ENCODE results near the gene LAMTOR1. TPM values are rescaled to one million over a fixed set of nuclear protein-coding genes. Genes with fewer than 3 reads are reported as not detected.

Gene LAMTOR1
- total and polyA plus RNA-seq, 5 donors from 2014 or later: 48.5 to 116 (median 101) TPM

- Mint-ChIP-seq H3K27ac (peak overlapping the region; percentile 8 to 83 (median 61)), H3K4me1 (peaks cover 18 to 51% (median 40%) of the 10 kb centered on the region in 4 donors), H3K27me3 (peaks cover 4% of the 10 kb centered on the region), H3K4me3 (peak overlapping the region in 1 of 4 donors; percentile 10), H3K36me3 (peaks cover 32% of the 10 kb centered on the region), H3K9me3 (no peaks in the 10 kb centered on the region)
- Histone ChIP-seq H3K36me3 (ENCODE audit: control insufficient read depth, insufficient read depth, low read length) (peaks cover 2% of the 10 kb centered on the region), H3K27ac (ENCODE audit: insufficient read depth, low read length, poor library complexity, severe bottlenecking) (no peak overlapping the region), H3K9me3 (ENCODE audit: control insufficient read depth in 2 of 2, low read length in 2 of 2) (no peaks in the 10 kb centered on the region), H3K4me3 (ENCODE audit: low read depth, low read length) (no peak overlapping the region), H3K27me3 (ENCODE audit: control insufficient read depth, insufficient read depth, low read length) (no peaks in the 10 kb centered on the region), H3K4me1 (ENCODE audit: control insufficient read depth, insufficient read depth, low read length, poor library complexity, severe bottlenecking) (peaks cover 9% of the 10 kb centered on the region)
- ATAC-seq (ENCODE audit: low read depth in 2 of 2) (peak; percentile 41 to 42), DNase-seq (no peak)
These were observed 33.3 kb downstream of the LAMTOR1 start for GRCh38 chr11:72069787-72070251.

- Mint-ChIP-seq H3K4me3 (peak overlapping the region in 1 of 4 donors; percentile 10), H3K27ac (peak overlapping the region in 2 of 3 donors; percentile 8 to 47), H3K27me3 (no peaks in the 10 kb centered on the region), H3K36me3 (peaks cover 32% of the 10 kb centered on the region), H3K4me1 (peaks cover 18 to 50% (median 40%) of the 10 kb centered on the region in 4 donors), H3K9me3 (no peaks in the 10 kb centered on the region)
- DNase-seq: no peak
- H3K27me3 ChIP-seq (ENCODE audit: control insufficient read depth, insufficient read depth, low read length): no peaks in the 10 kb centered on the region
- H3K27ac ChIP-seq (ENCODE audit: insufficient read depth, low read length, poor library complexity, severe bottlenecking): no peak overlapping the region
- H3K4me1 ChIP-seq (ENCODE audit: control insufficient read depth, insufficient read depth, low read length, poor library complexity, severe bottlenecking): peaks cover 9% of the 10 kb centered on the region
- H3K9me3 ChIP-seq (ENCODE audit: control insufficient read depth in 2 of 2, low read length in 2 of 2): no peaks in the 10 kb centered on the region
- ATAC-seq (ENCODE audit: low read depth in 2 of 2): no peak
- H3K4me3 ChIP-seq (ENCODE audit: low read depth, low read length): no peak overlapping the region
- peaks cover 2% of the 10 kb centered on the region for H3K36me3 ChIP-seq (ENCODE audit: control insufficient read depth, insufficient read depth, low read length)
These were observed 33.9 kb downstream of the LAMTOR1 start for GRCh38 chr11:72069200-72069599.

- peak overlapping the region in 1 of 3 donors; percentile 59 for H3K27ac Mint-ChIP-seq
- DNase-seq: no peak
- no peak overlapping the region for H3K27ac ChIP-seq (ENCODE audit: insufficient read depth, low read length, poor library complexity, severe bottlenecking)
These were observed 35.4 kb downstream of the LAMTOR1 start for GRCh38 chr11:72067676-72068075.

GRCh38 chr11:72067266-72067665 lies 35.8 kb downstream of the LAMTOR1 start:
- Histone ChIP-seq H3K4me3 (ENCODE audit: low read depth, low read length) (no peak overlapping the region), H3K36me3 (ENCODE audit: control insufficient read depth, insufficient read depth, low read length) (peaks cover 2% of the 10 kb centered on the region), H3K27ac (ENCODE audit: insufficient read depth, low read length, poor library complexity, severe bottlenecking) (no peak overlapping the region), H3K27me3 (ENCODE audit: control insufficient read depth, insufficient read depth, low read length) (no peaks in the 10 kb centered on the region), H3K4me1 (ENCODE audit: control insufficient read depth, insufficient read depth, low read length, poor library complexity, severe bottlenecking) (peaks cover 7% of the 10 kb centered on the region), H3K9me3 (ENCODE audit: control insufficient read depth in 2 of 2, low read length in 2 of 2) (no peaks in the 10 kb centered on the region)
- no peak for ATAC-seq (ENCODE audit: low read depth in 2 of 2)
- Mint-ChIP-seq H3K27ac (peak overlapping the region in 1 of 3 donors; percentile 59), H3K27me3 (no peaks in the 10 kb centered on the region), H3K9me3 (no peaks in the 10 kb centered on the region), H3K4me3 (no peak overlapping the region), H3K4me1 (peaks cover 18 to 35% (median 32%) of the 10 kb centered on the region in 4 donors), H3K36me3 (peaks cover 27% of the 10 kb centered on the region)
- DNase-seq: no peak

More at GRCh38 chr11:72067676-72068075, 35.4 kb downstream of the LAMTOR1 start:
- Mint-ChIP-seq H3K9me3 (no peaks in the 10 kb centered on the region), H3K36me3 (peaks cover 27% of the 10 kb centered on the region), H3K4me1 (peaks cover 18 to 39% (median 35%) of the 10 kb centered on the region in 4 donors), H3K4me3 (no peak overlapping the region), H3K27me3 (no peaks in the 10 kb centered on the region)
- Histone ChIP-seq H3K36me3 (ENCODE audit: control insufficient read depth, insufficient read depth, low read length) (peaks cover 2% of the 10 kb centered on the region), H3K27me3 (ENCODE audit: control insufficient read depth, insufficient read depth, low read length) (no peaks in the 10 kb centered on the region), H3K9me3 (ENCODE audit: control insufficient read depth in 2 of 2, low read length in 2 of 2) (no peaks in the 10 kb centered on the region), H3K4me1 (ENCODE audit: control insufficient read depth, insufficient read depth, low read length, poor library complexity, severe bottlenecking) (peaks cover 9% of the 10 kb centered on the region), H3K4me3 (ENCODE audit: low read depth, low read length) (no peak overlapping the region)
- no peak for ATAC-seq (ENCODE audit: low read depth in 2 of 2)

GRCh38 chr11:72066855-72067254 lies 36.2 kb downstream of the LAMTOR1 start:
- H3K27ac ChIP-seq (ENCODE audit: insufficient read depth, low read length, poor library complexity, severe bottlenecking): no peak overlapping the region
- H3K36me3 Mint-ChIP-seq: peaks cover 30% of the 10 kb centered on the region
- H3K4me3 Mint-ChIP-seq: no peak overlapping the region
- H3K27me3 ChIP-seq (ENCODE audit: control insufficient read depth, insufficient read depth, low read length): no peaks in the 10 kb centered on the region
- H3K27ac Mint-ChIP-seq: peak overlapping the region in 1 of 3 donors; percentile 59
- H3K9me3 Mint-ChIP-seq: no peaks in the 10 kb centered on the region
- H3K4me1 Mint-ChIP-seq: peaks cover 18 to 31% (median 29%) of the 10 kb centered on the region in 4 donors
- H3K36me3 ChIP-seq (ENCODE audit: control insufficient read depth, insufficient read depth, low read length): peaks cover 2% of the 10 kb centered on the region
- DNase-seq: no peak
- no peaks in the 10 kb centered on the region for H3K9me3 ChIP-seq (ENCODE audit: control insufficient read depth in 2 of 2, low read length in 2 of 2)
- no peaks in the 10 kb centered on the region for H3K27me3 Mint-ChIP-seq
- no peak overlapping the region for H3K4me3 ChIP-seq (ENCODE audit: low read depth, low read length)
- peaks cover 3% of the 10 kb centered on the region for H3K4me1 ChIP-seq (ENCODE audit: control insufficient read depth, insufficient read depth, low read length, poor library complexity, severe bottlenecking)
- ATAC-seq (ENCODE audit: low read depth in 2 of 2): no peak

GRCh38 chr11:72061739-72062396 lies 41.2 kb downstream of the LAMTOR1 start:
- H3K4me3 ChIP-seq (ENCODE audit: low read depth, low read length): no peak overlapping the region
- ATAC-seq (ENCODE audit: low read depth in 2 of 2) (no peak), DNase-seq (no peak)
- no peaks in the 10 kb centered on the region for H3K4me1 ChIP-seq (ENCODE audit: control insufficient read depth, insufficient read depth, low read length, poor library complexity, severe bottlenecking)
- H3K27me3 Mint-ChIP-seq: no peaks in the 10 kb centered on the region
- no peaks in the 10 kb centered on the region for H3K9me3 ChIP-seq (ENCODE audit: control insufficient read depth in 2 of 2, low read length in 2 of 2)
- H3K36me3 ChIP-seq (ENCODE audit: control insufficient read depth, insufficient read depth, low read length): no peaks in the 10 kb centered on the region
- no peaks in the 10 kb centered on the region for H3K9me3 Mint-ChIP-seq
- H3K27me3 ChIP-seq (ENCODE audit: control insufficient read depth, insufficient read depth, low read length): no peaks in the 10 kb centered on the region
- H3K36me3 Mint-ChIP-seq: peaks cover 14% of the 10 kb centered on the region
- peaks cover 0 to 9% (median 3%) of the 10 kb centered on the region in 4 donors for H3K4me1 Mint-ChIP-seq
- H3K4me3 Mint-ChIP-seq: no peak overlapping the region
- H3K27ac Mint-ChIP-seq: no peak overlapping the region
- no peak overlapping the region for H3K27ac ChIP-seq (ENCODE audit: insufficient read depth, low read length, poor library complexity, severe bottlenecking)

GRCh38 chr11:72058416-72059034 lies 44.6 kb downstream of the LAMTOR1 start:
- no peaks in the 10 kb centered on the region for H3K27me3 Mint-ChIP-seq
- H3K36me3 ChIP-seq (ENCODE audit: control insufficient read depth, insufficient read depth, low read length): no peaks in the 10 kb centered on the region
- no peaks in the 10 kb centered on the region for H3K9me3 ChIP-seq (ENCODE audit: control insufficient read depth in 2 of 2, low read length in 2 of 2)

More at GRCh38 chr11:72058416-72059034, 44.6 kb downstream of the LAMTOR1 start:
- H3K4me1 ChIP-seq (ENCODE audit: control insufficient read depth, insufficient read depth, low read length, poor library complexity, severe bottlenecking): peaks cover 7% of the 10 kb centered on the region
- no peak for DNase-seq
- no peaks in the 10 kb centered on the region for H3K27me3 ChIP-seq (ENCODE audit: control insufficient read depth, insufficient read depth, low read length)
- H3K4me3 Mint-ChIP-seq: no peak overlapping the region
- H3K27ac Mint-ChIP-seq: peak overlapping the region in 1 of 3 donors; percentile 1
- H3K9me3 Mint-ChIP-seq: no peaks in the 10 kb centered on the region
- no peak overlapping the region for H3K4me3 ChIP-seq (ENCODE audit: low read depth, low read length)
- H3K27ac ChIP-seq (ENCODE audit: insufficient read depth, low read length, poor library complexity, severe bottlenecking): no peak overlapping the region
- H3K4me1 Mint-ChIP-seq: peaks cover 7 to 22% (median 15%) of the 10 kb centered on the region in 4 donors
- H3K36me3 Mint-ChIP-seq: peaks cover 6% of the 10 kb centered on the region
- no peak for ATAC-seq (ENCODE audit: low read depth in 2 of 2)
